C4-2B (cell line): ENCODE results near the gene NEDD4.

ENCODE experiments used
- CTCF ChIP-seq: fragments of 450-650 bp; conservative IDR thresholded peaks from 2 replicates; pipeline ENCODE4 v1.5.1; 2017; ENCODE audit warnings: mild to moderate bottlenecking
- ZFX ChIP-seq: fragments of 450-650 bp; IDR thresholded peaks from 2 replicates; pipeline ENCODE4 v1.6.1; 2017

GRCh38 chr15:55993111-55993803, at the start of gene NEDD4:
- peak; percentile 86 for TF ChIP-seq CTCF
- no peak for TF ChIP-seq ZFX
